GM19099 (cell line): ENCODE data around the gene XXYLT1.

ENCODE experiments used
- POLR2A ChIP-seq: IDR thresholded peaks from 3 replicates; pipeline ENCODE4 v1.6.1; 2011; ENCODE audit warnings: low read depth; ENCODE audit not compliant: insufficient read length; ENCODE audit errors: extremely low read depth

The XXYLT1 gene

GRCh38 chr3:195109098-195109657 is 161.8 kb downstream of the XXYLT1 start:
- no peak for TF ChIP-seq POLR2A

- TF ChIP-seq POLR2A = no peak
These were observed 163.4 kb downstream of the XXYLT1 start for GRCh38 chr3:195107593-195107992.

GRCh38 chr3:195106418-195106906 is 164.5 kb downstream of the XXYLT1 start:
- no peak for TF ChIP-seq POLR2A

GRCh38 chr3:195105841-195106417 is 165.0 kb downstream of the XXYLT1 start:
- no peak for TF ChIP-seq POLR2A

- no peak for TF ChIP-seq POLR2A
These were observed 165.6 kb downstream of the XXYLT1 start for GRCh38 chr3:195105389-195105788.

- no peak for TF ChIP-seq POLR2A
These were observed 166.6 kb downstream of the XXYLT1 start for GRCh38 chr3:195104340-195104739.

GRCh38 chr3:195103623-195104022 is 167.3 kb downstream of the XXYLT1 start:
- TF ChIP-seq POLR2A = no peak

GRCh38 chr3:195102609-195103467 is 168.1 kb downstream of the XXYLT1 start:
- no peak for TF ChIP-seq POLR2A

GRCh38 chr3:195101927-195102608 is 168.9 kb downstream of the XXYLT1 start:
- TF ChIP-seq POLR2A = no peak

- TF ChIP-seq POLR2A = no peak
These were observed 169.9 kb downstream of the XXYLT1 start for GRCh38 chr3:195101001-195101583.

- TF ChIP-seq POLR2A = no peak
These were observed 170.8 kb downstream of the XXYLT1 start for GRCh38 chr3:195099951-195100785.

GRCh38 chr3:195098741-195099525 is 172.0 kb downstream of the XXYLT1 start:
- no peak for TF ChIP-seq POLR2A
